Naive thymus-derived CD4-positive, alpha-beta T cell (primary cell): ENCODE results near the gene PCSK7. TPM values are rescaled to one million over a fixed set of nuclear protein-coding genes. Genes with fewer than 3 reads are reported as not detected.

Experiments
- ATAC-seq: fragments of 150-1000 bp; cut with Tn5 transposase; 2 replicates; pipeline ENCODE4 v1.10.0; 2021; ENCODE audit warnings: mild to moderate bottlenecking, moderate library complexity
- CTCF ChIA-PET: fragments of 350-600 bp; sonication (Branson Sonifier 250); formaldehyde crosslinking; loops from one replicate; lab custom pipeline; 2021; ENCODE audit warnings: antibody characterized with exemption; lab: Charles Lee
- POLR2A ChIA-PET: fragments of 350-600 bp; sonication (Branson Sonifier 250); formaldehyde crosslinking; loops from one replicate; lab custom pipeline; 2021; ENCODE audit warnings: antibody characterized with exemption, inconsistent platforms; lab: Charles Lee
- DNase-seq, 9 donors: peaks; one replicate each; pipeline versions ENCODE4 v3.0.0 to v3.0.0-alpha.2; 2020 to 2022; ENCODE audit warnings: mixed read lengths in 1 of 9
- H3K27ac ChIP-seq: one replicate; pipeline ENCODE4 v1.7.0; 2013; ENCODE audit warnings: mild to moderate bottlenecking, low read depth, low read length, moderate library complexity
- H3K27me3 ChIP-seq, 2 donors: one replicate each; pipeline ENCODE4 v1.7.0; 2013; ENCODE audit warnings: low read length in 2 of 2, mild to moderate bottlenecking in 2 of 2, moderate library complexity in 2 of 2; ENCODE audit not compliant: control insufficient read depth in 2 of 2, insufficient read depth in 2 of 2
- H3K36me3 ChIP-seq, 3 experiments: 1 replicate in 2 of 3; 2 replicates in 1 of 3; pipeline ENCODE4 v1.7.0; 2013; ENCODE audit warnings: low read length in 3 of 3, mild to moderate bottlenecking in 3 of 3, moderate library complexity in 1 of 3; ENCODE audit not compliant: insufficient read depth in 3 of 3, control insufficient read depth in 2 of 3
- H3K4me1 ChIP-seq, 2 donors: one replicate each; pipeline ENCODE4 v1.7.0; 2013; ENCODE audit warnings: low read length in 2 of 2, mild to moderate bottlenecking in 2 of 2, moderate library complexity in 1 of 2; ENCODE audit not compliant: control insufficient read depth in 2 of 2, insufficient read depth in 2 of 2
- H3K4me3 ChIP-seq: 2 replicates; pipeline ENCODE4 v1.7.0; 2013; ENCODE audit warnings: mild to moderate bottlenecking, low read length
- H3K9me3 ChIP-seq, 3 experiments: 1 replicate in 2 of 3; 2 replicates in 1 of 3; pipeline ENCODE4 v1.7.0; 2013; ENCODE audit warnings: low read length in 3 of 3; ENCODE audit not compliant: control insufficient read depth in 2 of 3
- H3K27ac Mint-ChIP-seq, 9 donors: one replicate each; pipeline ENCODE4 v1.8.0; 2020 to 2022; ENCODE audit warnings: mixed read lengths in 9 of 9, mild to moderate bottlenecking in 8 of 9, moderate library complexity in 5 of 9, inconsistent platforms in 2 of 9
- H3K27me3 Mint-ChIP-seq, 5 donors: one replicate each; pipeline ENCODE4 v1.8.0; 2021 to 2022; ENCODE audit warnings: mixed read lengths in 5 of 5, mild to moderate bottlenecking in 1 of 5
- H3K36me3 Mint-ChIP-seq, 5 donors: one replicate each; pipeline ENCODE4 v1.8.0; 2020 to 2022; ENCODE audit warnings: mixed read lengths in 5 of 5, mild to moderate bottlenecking in 3 of 5, inconsistent platforms in 1 of 5
- H3K4me1 Mint-ChIP-seq, 7 donors: one replicate each; pipeline ENCODE4 v1.8.0; 2020 to 2022; ENCODE audit warnings: mixed read lengths in 7 of 7, mild to moderate bottlenecking in 3 of 7, inconsistent platforms in 1 of 7
- H3K4me3 Mint-ChIP-seq, 10 donors: one replicate each; pipeline ENCODE4 v1.8.0; 2020 to 2022; ENCODE audit warnings: mild to moderate bottlenecking in 10 of 10, mixed read lengths in 10 of 10, moderate library complexity in 6 of 10, inconsistent platforms in 2 of 10
- H3K9me3 Mint-ChIP-seq, 11 donors: one replicate each; pipeline ENCODE4 v1.8.0; 2020 to 2022; ENCODE audit warnings: mixed read lengths in 11 of 11, mild to moderate bottlenecking in 4 of 11, inconsistent platforms in 1 of 11, moderate library complexity in 1 of 11
- intact Hi-C, 2 donors: fragments of 100-400 bp; cut with micrococcal nuclease; formaldehyde crosslinking; loops; one replicate each; pipeline ENCODE4 v1.15.1; 2023
- polyA plus RNA-seq, 2 donors: library from polyadenylated mRNA; unstranded; fragments of 300-500 nt; fragmentation: Illumina TruSeq; gene quantifications; one replicate each; pipeline ENCODE4 v1.2.3, GENCODE V29; 2021
- total RNA-seq, 6 experiments: library from RNA in 5 of 6; stranded (reverse) in 5 of 6; gene quantifications; 1 replicate in 5 of 6; 2 replicates in 1 of 6; pipeline ENCODE4 v1.2.3 and lab custom pipeline; 2021 to 2026

The PCSK7 gene
- total and polyA plus RNA-seq, 7 experiments from 2014 or later, result 45.4 to 319 (median 290) TPM

DNA sequence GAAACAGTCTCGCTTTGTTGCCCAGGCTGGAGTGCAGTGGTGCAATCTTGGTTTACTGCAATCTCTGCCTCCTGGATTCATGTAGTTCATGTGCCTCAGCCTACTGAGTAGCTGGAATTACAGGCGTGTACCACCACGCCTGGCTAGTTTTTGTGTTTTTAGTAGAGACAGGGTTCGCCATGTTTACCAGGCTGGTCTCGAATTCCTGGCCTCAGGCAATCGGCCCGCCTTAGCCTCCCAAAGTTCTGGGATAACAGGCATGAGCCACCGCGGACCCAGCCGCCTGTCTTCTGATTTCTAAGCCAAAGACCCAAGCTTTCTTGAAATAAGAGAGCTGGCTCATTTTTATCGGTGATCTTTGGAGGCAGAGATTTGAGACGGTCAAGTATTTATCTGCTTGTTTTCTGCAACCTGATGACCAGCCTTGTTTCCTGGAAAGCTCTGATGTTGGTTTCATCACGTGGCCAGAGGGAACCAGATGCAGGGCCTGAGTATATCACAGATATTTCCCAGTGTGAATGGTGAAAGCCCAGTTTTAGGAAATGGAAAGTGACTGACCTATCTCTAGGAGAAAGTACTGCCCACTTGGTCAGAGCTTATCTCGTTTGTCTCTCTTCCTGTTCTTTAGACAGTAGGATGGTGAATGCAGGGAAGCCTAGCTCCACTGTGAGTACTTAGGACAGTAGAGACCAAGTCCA is 59.0 kb downstream of the PCSK7 start:
- peaks cover 0 to 8% (median 0%) of the 10 kb centered on the region in 3 experiments for H3K36me3 ChIP-seq
- Mint-ChIP-seq H3K36me3 (peaks cover 0 to 4% (median 3%) of the 10 kb centered on the region in 5 donors), H3K27me3 (no peaks in the 10 kb centered on the region), H3K4me1 (peaks cover 3 to 20% (median 9%) of the 10 kb centered on the region in 7 donors), H3K27ac (peak overlapping the region in 7 of 9 donors; percentile 48 to 82 (median 67)), H3K4me3 (no peak overlapping the region), H3K9me3 (no peaks in the 10 kb centered on the region)
- DNase-seq (no peak), ATAC-seq (no peak)
- intact Hi-C loops, result loop anchor here in 1 of 2 donors (2.0 to 10.0 kb wide), 2 partner anchors 14 to 152 kb away; partner anchors contain the start of gene CEP164
- H3K9me3 ChIP-seq, result no peaks in the 10 kb centered on the region
- H3K4me3 ChIP-seq, result no peak overlapping the region
- POLR2A ChIA-PET, result interaction anchor here (0.6 to 1.4 kb wide), 6 partner anchors 8 to 43 kb away, joined by 3 to 8 read pairs (median 6); partner anchors contain the start of gene PAFAH1B2
- peaks cover under 1 to 4% of the 10 kb centered on the region in 2 donors for H3K4me1 ChIP-seq
- H3K27ac ChIP-seq, result peak overlapping the region; percentile 42
- CTCF ChIA-PET, result no interaction called here
- no peaks in the 10 kb centered on the region for H3K27me3 ChIP-seq

- Mint-ChIP-seq H3K36me3 (peaks cover 0 to 11% (median 3%) of the 10 kb centered on the region in 5 donors), H3K4me1 (peaks cover 0 to 17% (median 5%) of the 10 kb centered on the region in 7 donors), H3K4me3 (no peak overlapping the region), H3K9me3 (no peaks in the 10 kb centered on the region), H3K27me3 (no peaks in the 10 kb centered on the region), H3K27ac (peak overlapping the region in 8 of 9 donors; percentile 29 to 66 (median 50))
- Histone ChIP-seq H3K27ac (no peak overlapping the region), H3K9me3 (no peaks in the 10 kb centered on the region), H3K27me3 (no peaks in the 10 kb centered on the region), H3K4me1 (no peaks in the 10 kb centered on the region), H3K36me3 (peaks cover 0 to 21% (median 0%) of the 10 kb centered on the region in 3 experiments), H3K4me3 (no peak overlapping the region)
- intact Hi-C loops, result loop anchor here in 1 of 2 donors (2.0 to 10.0 kb wide), 2 partner anchors 13 to 153 kb away; partner anchors contain the start of gene CEP164
- POLR2A ChIA-PET, result interaction anchor here (0.8 to 1.5 kb wide), 6 partner anchors 7 to 45 kb away, joined by 3 to 8 read pairs (median 4); partner anchors contain the start of gene PAFAH1B2
- DNase-seq (no peak), ATAC-seq (no peak)
- CTCF ChIA-PET, result no interaction called here
Measured at GRCh38 chr11:117171404-117172061, 60.3 kb downstream of the PCSK7 start.

DNA sequence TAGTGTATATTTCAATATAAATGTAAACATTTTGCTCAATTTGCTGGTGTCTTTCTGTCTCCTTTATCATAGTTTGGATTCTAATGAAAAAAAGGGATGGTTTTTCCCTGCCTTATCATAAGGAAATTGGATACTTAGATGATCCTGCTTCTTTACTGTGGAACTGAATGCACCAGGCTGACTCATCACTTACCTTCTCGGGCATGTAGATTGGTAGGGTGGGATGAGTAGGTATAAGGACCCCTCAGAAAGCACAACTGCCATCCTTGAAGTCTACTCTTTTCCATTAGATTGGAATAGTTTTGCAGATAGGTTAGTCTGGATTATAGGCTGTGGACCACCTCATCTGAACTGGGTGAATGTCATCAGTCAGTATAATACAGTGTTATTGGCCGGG is 60.9 kb downstream of the PCSK7 start:
- Mint-ChIP-seq H3K4me3 (no peak overlapping the region), H3K27me3 (no peaks in the 10 kb centered on the region), H3K36me3 (peaks cover 0 to 12% (median 3%) of the 10 kb centered on the region in 5 donors), H3K9me3 (no peaks in the 10 kb centered on the region), H3K27ac (peak overlapping the region in 4 of 9 donors; percentile 9 to 66 (median 41)), H3K4me1 (peaks cover 0 to 17% (median 5%) of the 10 kb centered on the region in 7 donors)
- no peak for DNase-seq
- intact Hi-C loops, result loop anchor here in 1 of 2 donors (10.0 kb wide), 1 partner anchor 154 kb away; the partner anchor contains the start of gene CEP164
- ChIA-PET CTCF (no interaction called here), POLR2A (interaction anchor here (0.8 to 1.5 kb wide), 2 partner anchors 8 to 25 kb away, joined by 3 to 4 read pairs; no protein-coding TSS in a partner anchor)
- Histone ChIP-seq H3K9me3 (no peaks in the 10 kb centered on the region), H3K36me3 (peaks cover 0 to 26% (median 0%) of the 10 kb centered on the region in 3 experiments), H3K4me1 (no peaks in the 10 kb centered on the region), H3K27ac (no peak overlapping the region), H3K27me3 (no peaks in the 10 kb centered on the region), H3K4me3 (no peak overlapping the region)
- no peak for ATAC-seq

GRCh38 chr11:117170210-117170609 is 61.7 kb downstream of the PCSK7 start:
- no peaks in the 10 kb centered on the region for H3K27me3 Mint-ChIP-seq
- peak overlapping the region in 5 of 9 donors; percentile 21 to 73 (median 48) for H3K27ac Mint-ChIP-seq
- ATAC-seq (no peak), DNase-seq (no peak)
- intact Hi-C loops, result loop anchor here in 1 of 2 donors (10.0 kb wide), 1 partner anchor 155 kb away; the partner anchor contains the start of gene CEP164
- H3K36me3 Mint-ChIP-seq, result peaks cover 0 to 16% (median 4%) of the 10 kb centered on the region in 5 donors
- POLR2A ChIA-PET, result interaction anchor here (0.5 to 1.5 kb wide), 2 partner anchors 9 to 52 kb away, joined by 4 to 5 read pairs; no protein-coding TSS in a partner anchor
- no peaks in the 10 kb centered on the region for H3K9me3 Mint-ChIP-seq
- no peak overlapping the region for H3K4me3 Mint-ChIP-seq
- H3K4me3 ChIP-seq, result no peak overlapping the region
- CTCF ChIA-PET, result interaction anchor here (0.9 kb wide), 1 partner anchor 9 kb away, joined by 4 read pairs; no protein-coding TSS in a partner anchor
- peaks cover 0 to 34% (median 0%) of the 10 kb centered on the region in 3 experiments for H3K36me3 ChIP-seq
- no peaks in the 10 kb centered on the region for H3K27me3 ChIP-seq
- H3K4me1 ChIP-seq, result no peaks in the 10 kb centered on the region
- H3K27ac ChIP-seq, result no peak overlapping the region
- peaks cover 0 to 17% (median 5%) of the 10 kb centered on the region in 7 donors for H3K4me1 Mint-ChIP-seq
- no peaks in the 10 kb centered on the region for H3K9me3 ChIP-seq

DNA sequence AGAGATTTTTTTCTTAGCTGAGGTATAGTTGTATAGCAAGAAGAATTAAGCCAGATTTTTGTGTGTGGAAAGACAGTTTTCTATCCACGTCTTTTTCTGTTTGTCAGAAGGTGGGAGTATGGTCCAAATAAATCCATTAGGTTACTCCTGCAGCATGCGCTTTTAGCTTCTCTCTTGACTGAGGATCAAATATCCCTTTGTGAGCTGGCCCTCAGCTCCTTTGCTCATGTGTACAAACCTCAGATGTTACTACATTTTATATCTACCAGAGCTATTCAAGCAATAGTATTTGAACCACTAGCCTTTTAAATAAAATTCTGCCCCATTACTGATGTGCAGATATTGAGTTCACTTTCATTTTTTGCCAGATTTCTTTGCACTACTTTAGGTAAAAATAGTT is 62.1 kb downstream of the PCSK7 start:
- Histone ChIP-seq H3K27me3 (no peaks in the 10 kb centered on the region), H3K27ac (no peak overlapping the region), H3K4me3 (no peak overlapping the region), H3K36me3 (peaks cover 0 to 36% (median 0%) of the 10 kb centered on the region in 3 experiments), H3K4me1 (no peaks in the 10 kb centered on the region), H3K9me3 (no peaks in the 10 kb centered on the region)
- DNase-seq (no peak), ATAC-seq (no peak)
- CTCF ChIA-PET, result interaction anchor here (0.9 kb wide), 1 partner anchor 10 kb away, joined by 4 read pairs; no protein-coding TSS in a partner anchor
- H3K27ac Mint-ChIP-seq, result peak overlapping the region in 4 of 9 donors; percentile 6 to 49 (median 40)
- H3K27me3 Mint-ChIP-seq, result no peaks in the 10 kb centered on the region
- H3K36me3 Mint-ChIP-seq, result peaks cover 0 to 16% (median 4%) of the 10 kb centered on the region in 5 donors
- no peak overlapping the region for H3K4me3 Mint-ChIP-seq
- intact Hi-C loops, result loop anchor here in 1 of 2 donors (10.0 kb wide), 1 partner anchor 155 kb away; the partner anchor contains the start of gene CEP164
- POLR2A ChIA-PET, result interaction anchor here (0.5 kb wide), 1 partner anchor 52 kb away, joined by 5 read pairs; no protein-coding TSS in a partner anchor
- H3K9me3 Mint-ChIP-seq, result no peaks in the 10 kb centered on the region
- H3K4me1 Mint-ChIP-seq, result peaks cover 0 to 17% (median 5%) of the 10 kb centered on the region in 7 donors

DNA sequence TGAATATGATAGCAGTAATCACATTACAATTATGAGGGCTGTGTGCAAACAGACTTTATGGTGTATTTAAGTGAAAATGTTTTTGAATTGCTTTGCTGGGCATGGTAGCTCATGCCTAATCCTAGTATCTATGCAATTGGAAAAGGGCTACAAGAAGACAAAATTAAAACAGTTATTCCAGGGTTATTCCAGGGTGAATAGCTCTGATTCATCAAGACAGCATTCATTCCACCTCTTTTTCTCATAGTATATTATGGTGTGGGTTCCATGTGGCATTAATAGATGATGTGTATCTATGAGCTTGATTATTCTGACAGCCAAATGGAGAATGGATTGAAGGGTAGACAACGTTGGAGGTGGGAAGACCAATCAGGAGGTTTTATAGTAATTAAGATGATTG is 65.4 kb downstream of the PCSK7 start:
- H3K27me3 Mint-ChIP-seq, result no peaks in the 10 kb centered on the region
- H3K27me3 ChIP-seq, result no peaks in the 10 kb centered on the region
- ATAC-seq (no peak), DNase-seq (no peak)
- peaks cover 5 to 67% (median 7%) of the 10 kb centered on the region in 3 experiments for H3K36me3 ChIP-seq
- no peak overlapping the region for H3K4me3 ChIP-seq
- peaks cover 0 to 6% (median 0%) of the 10 kb centered on the region in 7 donors for H3K4me1 Mint-ChIP-seq
- no peak overlapping the region for H3K27ac ChIP-seq
- intact Hi-C loops, result no loop called here
- H3K4me1 ChIP-seq, result no peaks in the 10 kb centered on the region
- H3K9me3 Mint-ChIP-seq, result no peaks in the 10 kb centered on the region
- H3K9me3 ChIP-seq, result no peaks in the 10 kb centered on the region
- peaks cover 0 to 35% (median 4%) of the 10 kb centered on the region in 5 donors for H3K36me3 Mint-ChIP-seq
- peak overlapping the region in 3 of 9 donors; percentile 6 to 65 (median 52) for H3K27ac Mint-ChIP-seq
- ChIA-PET CTCF (interaction anchor here (0.9 kb wide), 1 partner anchor 60 kb away, joined by 7 read pairs; no protein-coding TSS in a partner anchor), POLR2A (interaction anchor here (0.8 to 1.1 kb wide), 2 partner anchors 11 to 55 kb away, joined by 3 to 7 read pairs; no protein-coding TSS in a partner anchor)
- H3K4me3 Mint-ChIP-seq, result no peak overlapping the region
